Thoracic aorta (tissue), 2 donors: ENCODE results near the gene HHEX. TPM values are rescaled to one million over a fixed set of nuclear protein-coding genes. Genes with fewer than 3 reads are reported as not detected.

Experiments
- ATAC-seq: fragments of 150-250 bp; one replicate; pipeline ENCODE4 v1.8.0; 2017; ENCODE audit warnings: low read depth; ENCODE audit not compliant: insufficient number of reproducible peaks, low FRiP score
- DNase-seq: peaks from one replicate; pipeline ENCODE4 v3.0.0-alpha.2; 2020; ENCODE audit warnings: low spot score
- H3K27ac ChIP-seq, 2 donors: fragments of 200-600 bp; sonication (generic); 1 replicate in 1 of 2; 2 replicates in 1 of 2; pipeline ENCODE4 v1.5.1; 2016; ENCODE audit warnings: mild to moderate bottlenecking in 2 of 2, moderate library complexity in 2 of 2
- H3K27me3 ChIP-seq: fragments of 200-600 bp; sonication (generic); replicated peaks from 2 replicates; pipeline ENCODE4 v1.6.0; 2016; ENCODE audit warnings: mild to moderate bottlenecking; ENCODE audit not compliant: insufficient read depth
- H3K36me3 ChIP-seq: fragments of 200-600 bp; sonication (generic); one replicate; pipeline ENCODE4 v1.5.1; 2016
- H3K4me1 ChIP-seq, 2 donors: fragments of 200-600 bp; sonication (generic); 1 replicate in 1 of 2; 2 replicates in 1 of 2; pipeline versions ENCODE4 v1.5.1 to v1.6.0; 2016; ENCODE audit warnings: low read depth in 2 of 2, mild to moderate bottlenecking in 1 of 2; ENCODE audit not compliant: control insufficient read depth in 1 of 2
- H3K4me3 ChIP-seq: fragments of 200-600 bp; sonication (generic); 2 replicates; pipeline ENCODE4 v1.5.1; 2016; ENCODE audit warnings: mild to moderate bottlenecking
- H3K9me3 ChIP-seq: fragments of 200-600 bp; sonication (generic); 2 replicates; pipeline ENCODE4 v1.5.1; 2016
- CTCF ChIP-seq: fragments of 200-600 bp; sonication (generic); IDR thresholded peaks from one replicate; pipeline ENCODE4 v1.5.1; 2019; ENCODE audit warnings: antibody characterized with exemption
- total RNA-seq, 2 donors: library from RNA; depleted of rRNA; stranded (reverse); fragments of >200 nt; gene quantifications; one replicate each; pipeline versions ENCODE4 v1.1.0 to v1.2.3, GENCODE V29; 2016

Gene HHEX
- total RNA-seq, 2 donors from 2014 or later = 6.2 to 10.9 TPM

GRCh38 chr10:92722349-92722748, 32.6 kb downstream of the HHEX start:
- DNase-seq = no peak
- H3K27ac ChIP-seq = no peak overlapping the region
- H3K9me3 ChIP-seq = no peaks in the 10 kb centered on the region
- H3K4me3 ChIP-seq = no peak overlapping the region
- H3K27me3 ChIP-seq = no peaks in the 10 kb centered on the region
- no peak for TF ChIP-seq CTCF
- no peaks in the 10 kb centered on the region for H3K4me1 ChIP-seq
- no peak for ATAC-seq
- H3K36me3 ChIP-seq = no peaks in the 10 kb centered on the region

- Histone ChIP-seq H3K36me3 (no peaks in the 10 kb centered on the region), H3K4me3 (no peak overlapping the region), H3K9me3 (no peaks in the 10 kb centered on the region), H3K4me1 (no peaks in the 10 kb centered on the region), H3K27me3 (no peaks in the 10 kb centered on the region), H3K27ac (no peak overlapping the region)
- ATAC-seq = no peak
- no peak for TF ChIP-seq CTCF
- DNase-seq = no peak
Measured at GRCh38 chr10:92727141-92727540, 37.4 kb downstream of the HHEX start.

- Histone ChIP-seq H3K9me3 (no peaks in the 10 kb centered on the region), H3K27me3 (no peaks in the 10 kb centered on the region), H3K4me1 (no peaks in the 10 kb centered on the region), H3K36me3 (no peaks in the 10 kb centered on the region), H3K27ac (no peak overlapping the region), H3K4me3 (no peak overlapping the region)
- ATAC-seq = no peak
- no peak for DNase-seq
- TF ChIP-seq CTCF = no peak
Measured at GRCh38 chr10:92727550-92727949, 37.8 kb downstream of the HHEX start.

- no peaks in the 10 kb centered on the region for H3K9me3 ChIP-seq
- no peaks in the 10 kb centered on the region for H3K36me3 ChIP-seq
- ATAC-seq (no peak), DNase-seq (no peak)
- no peaks in the 10 kb centered on the region for H3K27me3 ChIP-seq
- H3K4me1 ChIP-seq = no peaks in the 10 kb centered on the region
- no peak overlapping the region for H3K4me3 ChIP-seq
- no peak overlapping the region for H3K27ac ChIP-seq
- TF ChIP-seq CTCF = no peak
Measured at GRCh38 chr10:92729886-92730285, 40.1 kb downstream of the HHEX start.

- Histone ChIP-seq H3K4me3 (no peak overlapping the region), H3K27me3 (no peaks in the 10 kb centered on the region), H3K27ac (no peak overlapping the region), H3K4me1 (no peaks in the 10 kb centered on the region), H3K36me3 (no peaks in the 10 kb centered on the region), H3K9me3 (no peaks in the 10 kb centered on the region)
- DNase-seq (no peak), ATAC-seq (no peak)
- no peak for TF ChIP-seq CTCF
Measured at GRCh38 chr10:92732958-92733357, 43.2 kb downstream of the HHEX start.
